GM19035 (cell line): Measurements from ENCODE around the gene IL18.
"Not testable (repeated sequence)": the region's sequence is repeated elsewhere in the genome, so short reads cannot be mapped to it uniquely, and the experiment has no call there.

Experiments used
- ATAC-seq: cut with Tn5 transposase; IDR thresholded peaks from one replicate; pipeline ENCODE4 v1.9.1; 2021; ENCODE audit not compliant: unreplicated experiment

Gene IL18

DNA sequence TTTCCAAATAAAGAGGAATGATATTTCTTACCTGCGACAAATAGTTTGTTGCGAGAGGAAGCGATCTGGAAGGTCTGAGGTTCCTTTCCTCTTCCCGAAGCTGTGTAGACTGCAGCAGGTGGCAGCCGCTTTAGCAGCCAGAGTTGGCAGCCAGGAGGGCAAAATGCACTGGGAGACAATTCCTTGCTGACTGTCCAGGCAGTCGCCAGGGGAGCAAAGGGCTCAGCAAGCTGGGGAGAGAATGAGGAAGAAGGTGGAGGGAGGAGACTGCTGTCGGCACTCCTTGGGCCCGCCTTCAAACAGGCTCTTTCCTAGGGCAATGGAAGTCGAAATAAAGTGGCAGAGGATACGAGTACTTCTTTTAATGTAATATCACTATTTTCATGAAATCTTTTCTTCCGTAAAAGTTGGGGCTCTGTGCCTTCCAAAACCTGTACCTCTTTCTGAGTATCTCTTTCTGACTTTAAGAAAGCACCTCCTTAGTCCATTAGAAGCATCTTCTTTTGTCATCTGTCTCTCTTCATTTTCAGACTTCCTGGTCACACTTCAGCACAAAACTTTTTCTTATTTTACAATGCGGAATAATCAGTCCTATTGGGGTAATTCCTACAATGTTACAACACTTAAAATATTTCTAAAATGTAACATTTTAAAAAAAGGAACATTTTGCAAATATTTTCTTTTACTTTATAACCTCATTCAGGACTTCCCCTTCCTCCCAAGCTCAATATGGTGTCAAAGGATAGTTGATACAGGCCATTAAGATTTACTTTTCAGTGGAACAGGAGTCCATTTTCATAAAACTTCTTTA, at the start of gene IL18:
TSS of gene IL18 (minus strand) at position 220 of the 811 bp plus-strand sequence. CDS start 9,041 bp downstream, outside the sequence.
- ATAC-seq, result no peak

DNA sequence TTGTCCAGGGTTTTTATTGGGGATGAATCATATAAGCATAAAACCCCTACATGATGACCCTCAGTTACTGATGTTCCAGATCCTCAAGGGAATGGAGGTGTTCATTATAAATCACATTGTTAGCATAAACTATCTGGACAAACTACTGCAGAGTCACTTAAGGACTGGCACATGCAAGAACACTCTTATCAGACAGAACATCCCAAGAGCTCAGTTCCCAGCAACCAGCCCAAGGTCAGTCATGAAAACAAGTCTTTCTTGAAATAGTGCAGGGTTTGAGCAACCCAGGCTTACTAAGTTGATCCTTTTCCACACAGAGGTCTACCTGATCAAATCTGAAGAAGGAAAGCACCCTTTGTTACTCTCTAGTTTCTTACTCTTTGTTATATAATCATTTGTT, 48.8 kb upstream of the IL18 start:
- ATAC-seq, result no peak

DNA sequence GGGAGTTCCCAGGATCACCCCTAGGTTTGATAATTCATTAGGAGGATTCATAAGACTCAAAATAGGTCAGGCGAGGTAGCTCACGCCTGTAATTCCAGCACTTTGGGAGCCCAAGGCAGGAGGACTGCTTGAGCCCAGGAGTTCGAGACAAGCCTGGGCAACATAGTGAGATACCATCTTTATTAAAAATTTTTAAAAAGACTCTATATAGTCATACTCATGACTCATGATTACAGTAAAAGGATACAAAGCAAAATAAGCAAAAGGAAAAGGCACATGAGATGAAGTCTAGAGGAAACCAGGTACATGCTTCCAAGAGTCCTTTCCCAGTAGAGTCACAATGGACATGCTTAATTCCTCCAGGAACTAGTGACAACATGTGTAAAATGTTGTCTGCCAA, 48.4 kb upstream of the IL18 start:
- no peak for ATAC-seq

DNA sequence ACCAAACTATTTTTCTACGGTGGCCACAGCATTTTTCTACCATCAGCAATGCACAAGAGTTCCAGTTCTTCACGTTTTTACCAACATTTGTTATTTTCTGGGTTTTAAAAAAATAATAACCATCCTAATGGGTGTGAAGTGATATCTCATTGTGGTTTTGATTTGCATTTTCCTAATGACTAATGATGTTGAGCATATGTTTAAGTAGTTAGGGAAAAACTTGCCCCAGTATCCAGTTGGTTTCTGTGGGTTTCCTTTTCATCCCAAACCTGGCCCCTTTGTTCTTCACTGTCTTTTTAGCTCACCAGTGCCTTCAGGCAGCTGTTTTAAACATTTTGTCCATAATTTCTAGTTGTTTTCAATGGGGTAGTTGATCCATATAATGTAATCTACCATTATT, 47.6 kb upstream of the IL18 start:
- ATAC-seq, result no peak

DNA sequence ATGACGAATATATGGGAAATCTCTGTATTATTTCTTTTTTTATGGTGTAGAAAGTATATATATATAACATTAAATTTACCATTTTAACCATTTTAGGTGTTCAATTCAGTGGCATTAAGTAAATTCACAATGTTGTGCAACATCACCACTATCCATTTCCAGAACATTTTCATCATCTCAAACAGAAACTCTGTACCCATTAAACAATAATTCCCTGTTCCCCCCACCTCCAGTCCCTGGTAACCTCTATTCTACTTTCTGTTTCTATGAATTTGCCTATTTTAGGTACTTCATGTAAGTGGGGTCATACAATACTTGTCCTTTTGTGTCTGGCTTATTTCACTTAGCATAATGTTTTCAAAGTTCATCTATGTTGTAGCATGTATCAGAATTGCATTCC, 47.0 kb upstream of the IL18 start:
- ATAC-seq, result no peak

DNA sequence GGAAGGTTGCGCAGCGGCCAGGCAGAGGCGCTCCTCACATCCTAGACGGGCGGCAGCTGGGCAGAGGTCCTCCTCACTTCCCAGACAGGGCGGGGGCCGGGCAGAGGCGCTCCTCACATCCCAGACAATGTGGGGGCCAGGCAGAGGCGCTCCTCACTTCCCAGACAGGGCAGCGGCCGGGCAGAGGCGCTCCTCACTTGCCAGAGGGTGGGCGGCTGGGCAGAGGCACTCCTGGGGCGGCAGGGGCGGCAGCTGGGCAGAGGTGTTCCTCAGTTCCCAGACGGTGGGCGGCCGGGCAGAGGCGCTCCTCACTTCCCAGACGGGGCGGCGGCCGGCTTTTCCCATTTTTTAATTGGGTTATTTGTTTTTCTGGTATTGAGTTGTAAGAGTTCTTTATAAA, 42.2 kb upstream of the IL18 start:
- no peak for ATAC-seq

DNA sequence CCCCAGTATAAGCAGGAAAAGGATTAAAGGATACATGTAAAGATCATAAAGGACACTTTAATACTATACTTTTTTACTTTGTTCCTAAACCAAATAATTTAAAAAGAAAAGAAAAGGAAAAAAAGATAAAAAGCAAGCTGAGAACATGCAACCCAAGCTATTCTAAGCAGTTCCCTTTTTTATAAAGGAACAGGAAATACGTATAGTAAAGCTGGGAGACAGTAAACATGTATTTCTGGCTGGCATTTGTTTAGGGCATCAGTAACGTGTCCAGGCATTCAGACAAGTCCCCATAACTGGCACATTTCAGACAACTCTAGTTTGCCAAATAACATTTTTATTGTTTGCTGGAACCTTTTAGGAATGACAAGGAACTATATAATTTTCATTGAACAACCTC, 36.4 kb upstream of the IL18 start:
- no peak for ATAC-seq

DNA sequence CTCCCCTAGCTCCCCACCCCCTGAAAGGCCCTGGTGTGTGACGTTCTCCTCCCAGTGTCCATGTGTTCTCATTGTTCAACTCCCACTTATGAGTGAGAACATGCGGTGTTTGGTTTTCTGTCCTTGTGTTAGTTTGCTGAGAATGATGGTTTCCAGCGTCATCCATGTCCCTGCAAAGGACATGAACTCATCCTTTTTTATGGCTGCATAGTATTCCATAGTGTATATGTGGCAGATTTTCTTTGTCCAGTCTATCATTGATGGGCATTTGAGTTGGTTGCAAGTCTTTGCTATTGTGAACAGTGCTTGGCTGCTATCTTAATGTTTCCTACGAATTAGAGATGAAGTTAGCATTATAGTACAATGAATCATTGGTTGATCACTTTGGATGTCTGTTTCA, 35.2 kb upstream of the IL18 start:
- ATAC-seq, result not testable (repeated sequence)

DNA sequence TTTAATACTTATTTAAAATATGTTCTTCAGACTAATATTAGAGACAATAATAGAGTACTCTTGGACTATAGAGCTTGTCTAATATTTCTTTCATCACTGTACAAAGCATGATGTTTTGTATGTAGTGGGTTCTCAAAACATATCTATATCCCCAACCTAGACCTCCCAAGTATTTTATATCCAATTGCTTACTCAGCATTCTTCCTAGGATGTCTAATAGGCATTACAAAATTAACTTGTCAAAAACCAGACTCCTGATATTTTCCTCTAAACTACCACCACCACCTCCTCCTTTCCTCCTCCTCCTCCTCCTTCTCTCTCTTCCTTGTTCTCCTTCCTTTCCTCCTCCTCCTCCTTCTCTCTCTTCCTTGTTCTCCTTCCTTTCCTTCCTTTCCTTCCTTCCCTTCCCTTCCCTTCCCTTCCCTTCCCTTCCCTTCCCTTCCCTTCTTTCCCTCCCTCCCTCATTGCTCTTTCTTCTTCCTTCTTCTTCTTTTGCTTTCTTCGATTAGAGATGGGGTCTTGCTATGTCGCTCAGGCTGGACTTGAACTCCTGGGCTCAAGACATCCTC, 32.7 kb upstream of the IL18 start:
- ATAC-seq, result no peak

DNA sequence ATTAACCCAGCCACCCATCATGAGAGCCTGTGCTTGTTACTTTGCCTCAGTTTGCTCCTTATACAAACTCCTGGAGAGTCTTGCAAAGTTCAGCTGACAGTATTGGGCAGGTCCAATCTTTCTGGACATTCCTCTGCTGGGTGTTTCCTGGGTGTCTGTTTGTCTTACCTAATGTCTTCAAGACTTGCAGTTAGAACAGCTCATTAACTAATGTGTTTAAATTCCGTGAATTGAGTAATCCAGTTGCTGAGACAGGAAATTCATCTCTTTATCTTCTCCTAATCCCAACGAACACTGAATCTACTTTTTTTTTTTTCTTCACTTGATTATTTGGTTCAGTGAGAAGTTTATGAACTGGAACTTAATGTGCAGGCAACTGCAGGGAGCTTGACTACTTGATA, 32.1 kb upstream of the IL18 start:
- no peak for ATAC-seq

DNA sequence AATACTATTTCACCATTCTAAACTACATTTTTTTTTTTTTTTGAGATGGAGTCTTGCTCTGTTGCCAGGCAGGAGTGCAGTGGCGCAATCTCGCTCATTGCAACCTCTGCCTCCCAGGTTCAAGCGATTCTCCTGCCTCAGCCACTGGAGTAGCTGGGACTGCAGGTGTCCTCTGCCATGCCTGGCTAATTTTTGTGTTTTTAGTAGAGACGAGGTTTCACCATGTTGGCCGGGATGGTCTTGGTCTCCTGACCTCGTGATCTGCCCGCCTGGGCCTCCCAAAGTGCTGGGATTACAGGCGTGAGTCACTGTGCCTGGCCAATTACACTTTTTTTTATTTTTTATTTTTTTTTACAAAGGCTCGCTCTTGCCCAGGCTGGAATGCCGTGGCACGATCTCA, 31.2 kb upstream of the IL18 start:
- ATAC-seq, result not testable (repeated sequence)

DNA sequence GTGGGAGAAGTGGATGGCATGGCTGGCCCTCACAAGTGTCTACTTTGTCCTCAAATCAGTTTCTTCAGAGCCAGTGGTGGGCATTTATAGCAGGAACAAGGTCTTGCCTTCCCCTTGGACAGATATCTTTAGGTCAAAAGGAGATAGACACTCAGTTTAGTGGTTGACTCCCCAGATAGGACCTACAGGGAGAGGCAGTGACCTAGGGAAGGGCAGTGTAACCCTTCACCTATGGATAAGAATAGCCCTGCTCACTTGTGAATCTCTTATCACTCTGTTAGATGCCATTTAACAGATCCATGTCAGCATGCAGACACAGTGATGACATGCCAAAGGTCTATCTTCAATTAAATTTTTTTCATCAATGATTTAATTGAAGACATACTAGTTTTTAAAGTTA, 22.4 kb upstream of the IL18 start:
- ATAC-seq, result no peak

DNA sequence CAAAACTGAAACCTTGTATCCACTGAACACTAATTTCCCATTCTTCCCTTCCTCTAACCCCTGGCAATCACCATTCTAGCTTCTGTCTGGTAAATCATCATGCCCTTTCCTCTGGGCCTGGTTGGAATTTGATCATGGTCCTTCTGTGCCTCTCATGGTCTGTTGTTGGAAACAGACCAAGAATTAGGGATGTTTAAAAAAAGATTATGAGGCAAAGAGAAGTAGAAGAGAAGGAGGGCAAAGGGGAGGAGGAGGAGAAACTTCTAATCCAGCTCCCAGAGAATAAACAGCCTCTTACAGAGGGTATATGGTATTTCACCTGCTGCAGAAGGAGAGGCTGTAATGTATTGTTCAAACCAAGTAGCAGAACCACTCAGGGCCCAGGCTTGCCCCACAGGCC, 22.0 kb upstream of the IL18 start:
- no peak for ATAC-seq

DNA sequence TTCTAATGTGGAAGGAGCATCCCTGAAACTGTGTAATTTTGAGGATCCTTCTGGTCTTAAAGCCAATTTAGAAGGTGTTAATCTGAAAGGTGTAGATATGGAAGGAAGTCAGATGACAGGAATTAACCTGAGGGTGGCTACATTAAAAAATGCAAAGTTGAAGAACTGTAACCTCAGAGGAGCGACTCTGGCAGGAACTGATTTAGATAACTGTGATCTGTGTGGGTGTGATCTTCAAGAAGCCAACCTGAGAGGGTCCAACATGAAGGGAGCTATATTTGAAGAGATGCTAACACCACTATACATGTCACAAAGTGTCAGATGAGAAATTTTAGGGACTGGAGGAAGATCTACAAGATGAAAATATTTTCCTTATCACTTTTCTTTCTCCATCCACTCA, 19.0 kb upstream of the IL18 start:
- no peak for ATAC-seq

DNA sequence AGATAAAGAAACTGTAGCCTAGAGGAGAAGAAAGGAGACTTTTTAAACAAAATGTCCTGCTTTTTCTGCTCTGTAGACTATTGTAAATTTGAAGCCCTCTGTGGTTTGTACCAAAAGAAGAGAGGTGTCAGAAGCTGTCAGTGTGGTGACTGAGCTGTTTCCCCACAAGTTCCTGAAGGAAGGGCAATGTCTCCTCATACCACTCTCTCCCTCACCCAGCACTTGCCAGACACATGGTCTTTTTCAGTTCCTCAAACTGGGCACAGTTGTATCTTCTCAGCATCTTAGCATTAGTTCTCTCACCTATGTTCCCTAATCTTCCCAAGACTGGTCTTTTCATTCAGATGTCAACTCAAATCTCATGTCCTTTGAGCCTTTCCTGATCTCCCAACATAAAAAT, 15.7 kb upstream of the IL18 start:
- no peak for ATAC-seq

DNA sequence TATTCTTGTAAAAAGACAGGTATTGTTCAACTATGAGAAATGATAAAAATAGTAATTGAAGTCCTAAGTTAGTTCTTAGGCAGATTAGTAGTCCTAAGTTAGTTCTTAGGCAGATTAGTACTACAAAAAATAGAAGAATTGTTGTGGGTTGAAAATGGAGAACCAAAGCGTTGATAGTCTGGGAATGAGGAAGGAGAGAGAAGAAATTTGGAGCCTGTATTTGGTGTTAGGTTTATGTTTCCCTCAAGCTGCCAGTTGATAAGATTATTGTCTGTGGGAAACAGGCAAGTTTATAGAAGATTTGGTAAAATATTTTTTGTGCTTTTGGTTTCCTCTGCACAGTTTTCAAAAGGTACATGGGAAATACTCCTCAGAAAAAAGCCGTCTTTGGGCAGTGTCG, 15.0 kb upstream of the IL18 start:
- ATAC-seq, result no peak

DNA sequence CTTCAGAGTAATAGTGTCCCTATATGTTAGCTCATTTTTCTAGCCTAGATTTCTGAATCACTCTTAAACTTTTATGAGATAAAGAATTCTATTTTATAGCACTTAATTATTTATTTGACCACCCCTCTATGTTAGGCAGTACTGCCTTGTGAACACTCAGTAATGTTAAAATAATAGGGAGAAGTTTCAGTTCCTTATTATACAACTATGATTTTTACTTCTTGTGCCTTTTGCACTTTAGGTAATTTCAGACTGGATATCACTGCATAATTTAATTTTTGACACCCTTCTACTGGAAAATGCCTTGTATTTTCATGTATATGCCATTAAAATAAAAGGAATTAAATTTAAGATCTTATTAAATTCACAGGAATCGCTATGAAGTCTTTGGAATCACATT, 14.5 kb upstream of the IL18 start:
- no peak for ATAC-seq

DNA sequence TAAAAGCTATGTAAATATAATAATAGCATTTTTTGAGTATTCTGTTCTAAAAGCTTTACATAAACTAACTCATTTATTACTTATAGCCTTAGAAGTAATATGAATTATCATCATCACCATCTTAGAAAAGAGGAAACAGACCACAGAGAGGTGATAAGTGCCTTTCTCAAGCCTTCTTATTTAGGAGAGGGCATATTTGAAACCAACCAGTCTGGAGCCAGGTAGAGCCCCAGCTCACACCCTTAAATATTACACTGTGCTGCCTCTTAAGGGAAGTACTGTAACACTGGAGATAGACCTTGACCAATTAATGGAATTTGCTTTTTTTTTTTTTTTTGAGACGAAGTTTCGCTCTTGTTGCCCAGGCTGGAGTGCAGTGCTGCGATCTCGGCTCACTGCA, 13.7 kb upstream of the IL18 start:
- ATAC-seq, result no peak

DNA sequence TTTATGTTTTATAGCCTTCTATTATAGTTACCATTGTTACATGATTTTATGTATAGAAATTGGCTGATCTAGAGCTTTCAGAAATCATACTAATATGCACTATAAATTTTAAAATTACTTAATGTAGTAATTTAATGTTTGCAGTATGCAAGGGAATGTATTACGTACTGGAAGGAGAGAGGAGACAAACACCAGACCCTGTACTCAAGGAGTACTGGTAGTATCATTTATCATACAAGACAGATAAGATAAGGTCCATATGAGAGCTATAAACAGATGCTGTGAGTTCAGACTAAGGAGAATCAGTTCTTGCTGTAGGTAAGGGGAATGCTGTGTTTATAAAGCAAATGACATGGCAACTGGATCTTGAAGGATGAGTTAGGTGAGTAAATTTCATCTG, 12.2 kb upstream of the IL18 start:
- no peak for ATAC-seq

DNA sequence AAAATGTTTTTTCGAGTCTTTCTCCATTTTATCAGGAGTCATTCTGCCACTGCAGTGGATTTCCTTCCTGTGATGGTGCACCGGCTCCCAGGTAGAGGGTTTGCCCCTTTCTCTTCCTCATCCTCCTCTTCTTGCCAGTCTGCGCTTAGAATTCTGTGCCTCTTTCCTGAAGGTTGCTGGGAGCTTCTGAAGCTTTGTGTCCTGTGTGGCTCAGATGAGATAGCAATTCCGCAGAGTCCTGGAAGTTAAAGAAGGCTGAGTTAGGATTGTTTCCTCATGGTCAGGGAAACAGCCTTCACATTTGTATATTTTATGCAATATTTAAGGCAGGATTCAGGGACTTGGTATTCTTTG, 11.7 kb upstream of the IL18 start:
- no peak for ATAC-seq

DNA sequence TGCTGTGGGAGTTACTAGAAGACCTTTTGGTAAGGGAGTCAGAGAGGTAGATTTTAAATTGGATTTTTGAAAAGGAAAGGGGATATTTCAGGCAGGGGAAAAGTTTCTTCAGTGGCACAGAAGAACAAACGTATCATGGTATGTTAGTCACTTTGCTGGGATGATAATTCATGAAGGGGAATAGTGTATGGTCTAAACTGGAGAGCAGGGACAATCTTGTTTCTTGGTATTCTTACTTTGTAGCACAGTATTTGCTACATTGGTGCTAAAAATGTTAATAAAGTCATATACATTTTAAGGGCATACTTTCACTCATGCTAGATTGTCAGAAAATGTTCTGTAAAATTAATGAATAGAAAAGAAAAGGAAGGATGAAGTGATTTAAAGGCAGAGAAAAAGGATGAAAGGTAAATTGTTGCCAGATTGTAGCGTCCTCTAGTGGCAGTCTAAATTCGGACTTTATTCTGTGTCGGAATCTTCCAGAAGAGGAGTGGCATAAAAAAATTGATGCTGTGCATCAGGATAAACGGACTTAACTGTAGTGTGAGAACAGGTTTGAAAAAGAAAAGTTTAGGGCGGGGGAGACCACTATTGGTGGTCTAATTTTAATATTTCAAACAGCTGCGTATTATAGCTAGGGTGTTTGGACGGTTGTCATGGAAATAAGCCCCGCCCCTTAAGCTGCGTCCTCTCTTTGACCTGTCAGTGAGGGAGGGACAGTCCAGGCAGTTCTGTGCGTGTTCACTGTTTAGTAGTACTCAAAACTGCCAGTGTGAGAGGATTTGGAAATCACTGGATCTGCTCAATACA, 11.1 kb upstream of the IL18 start, which contains the start of gene BCO2:
TSS of gene BCO2 (plus strand) at position 724 of the 810 bp plus-strand sequence. CDS start 90 bp downstream, outside the sequence.
- ATAC-seq, result peak; percentile 46

DNA sequence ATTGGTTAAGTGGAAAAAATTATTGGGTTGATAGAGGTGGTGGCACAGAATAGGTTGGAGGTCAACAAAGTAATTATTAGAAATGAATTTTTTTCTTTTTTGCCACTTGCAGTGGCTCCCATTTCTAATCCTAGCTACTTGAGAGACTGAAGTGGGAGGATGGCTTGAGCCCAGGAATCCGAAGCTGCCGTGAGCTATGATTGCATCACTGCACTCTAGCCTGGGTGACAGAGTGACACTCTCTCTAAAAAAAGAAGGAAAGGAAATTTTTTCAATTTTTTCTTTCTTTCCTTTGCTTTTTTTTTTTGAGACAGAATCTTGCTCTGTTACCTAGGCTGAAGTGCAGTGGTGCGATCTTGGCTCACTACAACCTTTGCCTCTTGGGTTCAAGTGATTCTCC, 9.3 kb upstream of the IL18 start:
- ATAC-seq, result no peak
